ENCODE measurements around the gene DNAJC30.

DNA sequence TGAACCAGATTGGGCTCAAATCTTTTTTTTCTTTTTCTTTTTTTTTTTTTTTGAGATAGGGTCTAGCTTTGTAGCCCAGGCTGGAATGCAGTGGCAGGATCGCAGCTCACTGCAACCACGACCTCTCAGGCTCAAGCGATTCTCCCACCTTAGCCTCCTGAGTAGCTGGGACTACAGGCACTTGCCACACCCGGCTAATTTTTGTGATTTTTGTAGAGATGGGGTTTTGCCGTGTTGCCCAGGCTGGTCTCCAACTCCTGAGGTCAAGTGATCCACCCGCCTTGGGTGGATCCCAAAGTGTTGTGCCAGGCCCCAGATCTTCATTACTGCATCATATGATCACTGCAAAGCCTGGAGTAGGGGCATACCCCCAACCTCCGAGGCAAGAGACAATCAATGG lies 2.8 kb downstream of the DNAJC30 start:
- TF ChIP-seq, protein P1, sequence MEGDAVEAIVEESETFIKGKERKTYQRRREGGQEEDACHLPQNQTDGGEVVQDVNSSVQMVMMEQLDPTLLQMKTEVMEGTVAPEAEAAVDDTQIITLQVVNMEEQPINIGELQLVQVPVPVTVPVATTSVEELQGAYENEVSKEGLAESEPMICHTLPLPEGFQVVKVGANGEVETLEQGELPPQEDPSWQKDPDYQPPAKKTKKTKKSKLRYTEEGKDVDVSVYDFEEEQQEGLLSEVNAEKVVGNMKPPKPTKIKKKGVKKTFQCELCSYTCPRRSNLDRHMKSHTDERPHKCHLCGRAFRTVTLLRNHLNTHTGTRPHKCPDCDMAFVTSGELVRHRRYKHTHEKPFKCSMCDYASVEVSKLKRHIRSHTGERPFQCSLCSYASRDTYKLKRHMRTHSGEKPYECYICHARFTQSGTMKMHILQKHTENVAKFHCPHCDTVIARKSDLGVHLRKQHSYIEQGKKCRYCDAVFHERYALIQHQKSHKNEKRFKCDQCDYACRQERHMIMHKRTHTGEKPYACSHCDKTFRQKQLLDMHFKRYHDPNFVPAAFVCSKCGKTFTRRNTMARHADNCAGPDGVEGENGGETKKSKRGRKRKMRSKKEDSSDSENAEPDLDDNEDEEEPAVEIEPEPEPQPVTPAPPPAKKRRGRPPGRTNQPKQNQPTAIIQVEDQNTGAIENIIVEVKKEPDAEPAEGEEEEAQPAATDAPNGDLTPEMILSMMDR (IDR thresholded peaks at IDR 0.05) = no peak
- no peak for TF ChIP-seq POLR2A (IDR thresholded peaks at IDR 0.05)
